NOMO-1 (cell line): ENCODE data around the gene REEP3.
"Not testable (repeated sequence)": the region's sequence is repeated elsewhere in the genome, so short reads cannot be mapped to it uniquely, and the experiment has no call there.

ENCODE experiments used
- DNase-seq, 2 experiments: peaks; one replicate each; lab custom pipeline; 2025; ENCODE audit not compliant: unreplicated experiment in 2 of 2; lab: John Stamatoyannopoulos, UW

Gene REEP3

DNA sequence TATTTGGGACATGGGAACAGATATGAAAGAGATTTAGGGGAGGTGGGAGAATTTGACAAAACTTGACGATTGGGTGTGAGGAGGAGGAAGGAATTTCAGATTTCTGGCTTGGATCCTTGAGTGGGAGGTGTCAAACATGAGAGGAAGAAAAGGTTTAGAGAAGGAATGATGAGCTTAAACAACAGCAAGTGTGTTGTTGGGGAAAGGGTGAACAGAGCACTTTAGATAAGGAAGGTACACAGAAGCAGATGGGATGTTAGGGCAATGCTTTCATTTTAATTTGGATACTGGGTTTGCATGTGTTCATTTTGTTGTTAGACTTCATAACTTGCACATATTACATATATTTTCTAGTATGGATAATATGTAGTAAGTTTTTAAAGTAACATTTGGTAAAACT lies 23.2 kb downstream of the REEP3 start:
- no peak for DNase-seq

DNA sequence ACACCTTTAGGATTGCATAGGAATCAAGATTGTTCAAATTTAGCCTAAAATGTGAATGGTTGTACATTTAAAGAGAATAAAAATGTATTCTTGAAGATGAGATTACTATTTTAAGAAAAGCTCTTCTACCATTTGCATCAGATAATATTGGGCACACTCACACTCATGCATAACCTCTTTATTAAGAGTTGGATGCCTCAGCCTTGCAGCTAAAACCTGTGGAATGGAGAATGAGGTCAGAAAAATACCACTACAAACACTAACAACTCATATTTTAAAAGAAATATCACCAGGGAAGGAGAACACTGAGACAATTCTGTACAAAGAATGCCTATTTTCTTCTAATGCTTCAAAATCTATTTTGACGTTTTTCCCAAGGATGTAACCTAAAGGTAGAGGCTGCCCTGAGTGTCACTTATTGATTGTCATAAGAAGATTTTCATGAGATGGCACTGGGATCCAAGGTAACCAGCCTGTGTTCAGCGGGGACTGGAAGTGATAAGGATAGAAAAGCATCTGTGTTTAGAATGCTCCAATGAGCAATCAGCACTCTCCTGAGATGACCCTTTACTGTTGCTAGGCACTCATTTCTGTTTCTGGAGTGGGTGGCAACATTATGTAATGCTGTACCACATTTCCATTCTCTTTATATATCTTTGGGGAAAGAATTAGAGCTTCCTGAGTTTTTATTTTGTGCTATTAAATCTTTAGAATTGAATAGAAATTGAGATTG lies 26.6 kb downstream of the REEP3 start:
- no peak for DNase-seq

DNA sequence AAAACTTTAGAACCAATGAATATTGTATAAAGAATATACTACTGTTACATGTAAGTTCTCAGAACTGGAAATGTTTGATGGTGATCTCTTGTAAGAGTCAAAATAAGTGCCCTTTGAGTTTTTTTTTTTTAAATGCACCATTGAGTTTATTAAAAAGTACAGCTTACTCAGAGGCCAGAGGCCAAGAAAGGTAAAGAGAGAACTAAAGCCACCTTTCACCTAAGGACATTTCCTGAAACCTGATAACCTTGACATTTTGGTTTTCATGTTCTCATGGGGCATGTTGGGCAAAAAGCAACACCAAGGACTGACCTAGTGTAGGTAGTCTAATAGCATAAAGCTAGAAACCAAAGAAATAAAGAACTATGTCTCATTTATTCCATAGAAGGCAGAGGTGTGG lies 27.7 kb downstream of the REEP3 start:
- DNase-seq, result no peak

DNA sequence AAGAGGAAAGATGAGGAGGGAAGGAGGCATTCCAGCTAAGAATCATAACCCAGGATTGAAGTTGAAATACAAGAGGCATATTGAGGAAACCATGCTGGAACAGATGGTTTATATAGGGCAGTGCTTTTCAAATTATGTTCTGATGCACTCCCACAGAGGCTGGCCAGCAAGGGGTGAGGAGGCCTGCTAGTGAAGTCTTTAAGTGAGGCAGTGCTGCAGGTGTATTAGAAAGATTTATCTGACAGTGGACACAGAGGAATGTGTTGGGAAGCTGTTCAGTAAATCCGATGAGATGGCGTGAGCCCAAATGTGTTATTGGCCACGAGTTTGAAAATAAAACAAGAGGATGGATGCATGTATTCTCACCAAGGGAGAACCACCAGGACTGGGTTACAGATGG lies 28.6 kb downstream of the REEP3 start:
- no peak for DNase-seq

DNA sequence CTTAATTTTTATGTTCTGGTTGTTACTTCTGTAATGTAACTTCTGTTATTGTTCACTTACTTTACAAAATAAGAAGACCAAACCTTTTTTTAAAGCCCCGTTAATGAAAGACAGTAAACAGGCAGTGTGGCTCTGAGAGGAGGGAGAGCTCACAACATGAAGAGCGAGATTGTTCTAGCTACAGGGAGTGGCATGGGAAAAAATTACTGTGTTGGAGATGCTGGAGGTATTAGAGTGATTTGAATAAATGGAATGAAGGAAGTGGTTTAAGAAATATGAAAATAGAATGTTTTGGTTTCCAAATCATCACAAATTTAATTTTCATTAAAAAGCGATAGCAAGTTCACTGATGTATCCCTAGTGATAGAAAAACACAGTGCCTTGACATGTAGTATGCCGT lies 31.8 kb downstream of the REEP3 start:
- no peak for DNase-seq

DNA sequence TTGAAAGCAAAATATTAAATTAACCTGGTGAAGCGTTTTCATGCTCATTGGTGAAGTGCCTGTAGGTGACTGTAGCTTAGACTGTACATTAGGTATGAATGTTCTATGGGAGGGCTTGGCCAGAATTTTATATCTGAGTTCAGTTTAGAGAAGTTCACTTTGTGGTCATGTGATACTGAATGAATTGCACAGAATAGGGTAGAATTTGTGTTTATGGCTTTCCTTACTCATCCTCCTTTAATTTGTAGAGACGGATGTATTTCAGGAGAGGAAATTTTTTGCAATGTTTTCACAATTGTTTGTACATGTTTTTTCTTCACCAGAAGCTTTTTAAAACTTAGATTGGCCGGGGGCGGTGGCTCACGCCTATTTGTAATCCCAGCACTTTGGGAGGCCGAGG lies 32.3 kb downstream of the REEP3 start:
- peak in 1 of 2 experiments; percentile 13 for DNase-seq

DNA sequence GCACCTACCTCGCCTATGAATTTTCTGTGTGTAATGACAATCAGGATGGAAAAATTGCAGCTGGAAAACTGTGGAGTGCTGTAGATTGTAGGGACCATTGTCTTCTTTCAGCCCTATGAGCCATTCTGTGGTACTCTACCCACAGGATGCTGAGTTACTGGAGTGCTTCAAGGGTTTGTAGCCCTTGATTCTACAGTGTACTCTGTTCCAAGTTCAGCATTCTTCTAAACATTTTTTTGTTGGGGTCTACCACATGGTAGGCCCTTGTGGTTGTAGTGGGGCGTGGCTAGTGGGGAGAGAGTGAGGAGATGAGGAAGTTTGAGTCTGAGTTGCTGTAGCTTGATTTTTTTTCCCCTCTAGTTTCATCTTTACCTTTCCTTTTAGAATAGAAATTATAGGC lies 33.5 kb downstream of the REEP3 start:
- peak; percentile 27 to 72 for DNase-seq

DNA sequence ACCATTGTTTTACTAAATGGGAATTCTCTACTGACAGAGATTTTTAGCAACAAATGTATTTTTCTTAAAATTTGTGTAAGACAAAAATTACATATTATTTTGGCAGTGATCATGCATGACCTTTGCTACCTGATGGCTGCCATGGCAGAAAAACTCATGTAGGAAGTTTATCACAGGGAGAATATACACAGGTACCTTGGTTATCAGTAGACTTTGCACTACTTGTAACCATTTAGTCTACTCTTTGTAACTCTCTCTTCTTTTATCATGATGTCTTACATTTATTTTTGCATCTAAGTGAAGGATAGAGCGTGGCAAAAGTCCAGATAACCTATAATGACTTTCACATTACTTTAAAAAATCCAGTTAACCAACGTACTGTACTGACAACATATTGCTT lies 34.1 kb downstream of the REEP3 start:
- DNase-seq, result no peak

DNA sequence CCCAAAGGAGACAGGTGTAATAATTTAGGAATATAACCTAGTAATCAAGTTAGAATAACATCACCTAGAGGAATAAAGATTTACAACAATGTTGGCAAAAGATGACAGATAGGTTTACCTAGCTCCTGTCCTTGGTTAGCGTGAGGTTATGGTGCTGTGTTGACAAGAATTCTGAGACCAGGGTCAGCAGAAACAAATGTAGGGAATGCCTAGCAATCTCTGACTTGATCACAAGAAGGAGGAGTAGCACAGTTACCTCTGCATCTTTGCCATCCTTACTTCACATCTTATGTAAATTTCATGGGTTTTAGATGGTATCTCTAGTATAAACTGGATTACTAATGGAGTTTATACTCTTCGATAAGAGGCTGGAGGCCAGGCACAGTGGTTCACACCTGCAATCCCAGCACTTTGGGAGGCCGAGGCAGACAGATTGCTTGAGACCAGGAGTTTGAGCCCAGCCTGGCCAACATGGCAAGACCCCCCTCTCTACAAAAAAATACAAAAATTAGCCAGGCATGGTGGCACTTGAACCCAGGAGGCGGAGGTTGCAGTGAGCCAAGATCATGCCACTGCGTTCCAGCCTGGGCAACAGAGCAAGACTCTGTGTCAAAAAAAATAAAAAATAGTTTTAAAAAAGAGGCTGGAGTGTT lies 37.1 kb downstream of the REEP3 start:
- no peak for DNase-seq

DNA sequence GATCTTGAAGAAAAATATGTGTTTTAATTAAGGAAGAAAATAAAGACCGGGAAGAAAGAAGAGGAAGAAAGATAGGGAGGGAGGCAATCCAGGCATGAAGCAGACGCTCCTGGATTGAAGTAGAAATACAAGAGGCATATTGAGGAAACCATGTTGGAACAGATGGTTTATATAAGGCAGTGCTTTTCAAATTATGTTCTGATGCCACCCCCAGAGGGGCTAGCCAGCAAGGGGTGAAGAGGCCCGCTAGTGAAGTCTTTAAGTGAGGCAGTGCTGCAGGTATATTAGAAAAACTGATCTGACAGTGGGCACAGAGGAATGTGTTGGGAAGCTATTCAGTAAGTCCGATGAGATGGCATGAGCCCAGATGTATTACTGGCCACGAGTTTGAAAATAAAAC lies 40.1 kb downstream of the REEP3 start:
- no peak for DNase-seq

DNA sequence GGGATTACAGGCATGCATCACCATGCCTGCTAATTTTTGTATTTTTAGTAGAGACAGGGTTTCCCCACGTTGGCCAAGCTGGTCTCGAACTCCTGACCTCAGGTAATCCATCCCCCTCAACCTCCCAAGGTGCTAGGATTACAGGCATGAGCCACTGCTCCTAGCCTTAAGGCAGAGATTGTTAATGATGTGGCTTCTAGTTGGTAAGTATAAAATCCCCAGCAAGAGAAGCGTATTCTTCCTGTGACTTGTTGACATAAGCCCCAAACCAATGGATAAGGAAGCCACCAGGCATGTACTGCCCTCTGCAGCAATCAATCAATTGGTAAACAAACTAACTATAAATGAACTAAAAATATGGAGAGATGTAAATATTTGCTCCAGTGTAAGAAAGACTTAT lies 41.2 kb downstream of the REEP3 start:
- DNase-seq, result no peak

DNA sequence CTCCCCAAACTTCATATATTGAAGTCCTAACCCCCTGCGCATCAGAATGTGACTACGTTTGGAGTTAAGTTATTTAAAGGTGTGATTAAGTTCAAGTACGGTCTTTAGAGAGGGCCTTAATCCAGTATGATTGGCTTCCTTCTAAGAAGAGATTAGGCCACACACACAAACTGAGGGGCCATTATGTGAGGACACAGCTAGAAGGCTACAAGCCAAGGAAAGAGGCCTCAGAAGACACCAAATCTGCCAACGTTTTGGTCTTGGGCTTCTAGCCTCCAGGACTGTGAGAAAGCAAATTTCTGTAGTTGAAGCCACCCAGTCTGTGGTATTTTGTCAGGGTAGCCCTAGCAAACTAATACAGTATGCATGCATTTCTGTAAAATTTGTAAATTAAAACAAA lies 41.7 kb downstream of the REEP3 start:
- no peak for DNase-seq

DNA sequence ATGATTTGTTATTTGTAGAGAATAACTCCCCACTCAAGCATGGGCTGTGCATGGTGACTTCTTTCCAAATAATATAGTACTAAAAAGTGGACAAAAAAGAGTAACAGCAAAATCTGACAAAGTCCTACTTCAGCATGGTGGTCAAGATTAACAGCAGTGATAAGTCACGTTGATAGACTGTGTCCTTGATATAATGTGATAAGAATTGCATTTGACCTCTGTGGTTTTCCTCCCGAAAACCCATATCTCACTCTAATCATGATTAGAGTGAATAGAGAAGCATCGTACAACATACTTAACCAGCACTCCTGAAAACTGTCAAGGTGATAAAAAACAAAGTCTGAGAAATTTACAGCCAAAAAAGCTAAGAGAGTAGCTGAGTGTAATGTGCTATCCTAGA lies 42.4 kb downstream of the REEP3 start:
- no peak for DNase-seq

DNA sequence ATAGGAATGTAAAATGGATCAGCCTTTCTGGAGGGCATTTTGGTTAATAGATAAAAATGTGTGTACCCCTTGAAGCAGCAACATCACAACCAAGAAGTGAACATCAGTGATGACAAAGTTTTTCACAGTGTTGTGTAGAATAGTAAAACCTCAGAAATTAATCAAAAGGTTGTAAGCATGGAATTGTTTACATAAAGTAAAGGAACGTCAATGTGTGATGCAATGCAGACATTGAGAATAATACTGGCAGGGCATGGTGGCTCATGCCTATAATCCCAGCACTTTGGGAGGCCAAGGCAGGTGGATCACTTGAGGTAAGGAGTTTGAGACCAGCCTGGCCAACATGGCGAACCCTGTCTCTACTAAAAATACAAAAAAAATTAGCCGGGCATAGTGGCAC lies 43.5 kb downstream of the REEP3 start:
- DNase-seq, result not testable (repeated sequence)

DNA sequence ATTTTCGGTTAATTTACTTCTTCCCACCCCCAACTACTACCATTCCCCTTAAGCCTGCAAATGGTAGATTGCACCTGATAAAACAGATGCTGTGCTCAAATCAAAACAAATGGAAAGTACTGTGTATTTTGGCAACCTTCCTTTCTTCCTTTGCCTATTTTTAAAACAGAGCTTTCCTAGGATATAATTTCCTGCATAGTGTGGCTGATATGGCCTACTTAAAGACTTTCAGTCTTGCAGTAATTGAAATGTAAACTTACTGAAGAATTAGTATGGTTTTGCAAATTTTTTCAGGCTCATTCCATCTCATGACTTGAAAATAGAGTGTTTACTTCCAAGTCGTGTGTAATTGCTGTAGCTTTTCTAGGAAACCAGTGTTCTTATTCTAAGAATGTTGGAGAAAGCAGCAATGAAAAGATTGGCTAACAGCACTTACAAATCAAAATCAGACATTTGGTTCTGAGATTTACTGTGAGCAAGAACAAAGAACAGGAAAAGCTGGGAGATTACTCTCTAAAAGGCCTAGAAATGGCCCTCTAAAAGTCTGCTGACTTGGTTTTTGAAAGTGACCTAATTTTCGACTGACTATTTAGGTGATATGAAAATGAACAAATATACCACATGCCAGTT lies 52.0 kb downstream of the REEP3 start:
- DNase-seq, result no peak

DNA sequence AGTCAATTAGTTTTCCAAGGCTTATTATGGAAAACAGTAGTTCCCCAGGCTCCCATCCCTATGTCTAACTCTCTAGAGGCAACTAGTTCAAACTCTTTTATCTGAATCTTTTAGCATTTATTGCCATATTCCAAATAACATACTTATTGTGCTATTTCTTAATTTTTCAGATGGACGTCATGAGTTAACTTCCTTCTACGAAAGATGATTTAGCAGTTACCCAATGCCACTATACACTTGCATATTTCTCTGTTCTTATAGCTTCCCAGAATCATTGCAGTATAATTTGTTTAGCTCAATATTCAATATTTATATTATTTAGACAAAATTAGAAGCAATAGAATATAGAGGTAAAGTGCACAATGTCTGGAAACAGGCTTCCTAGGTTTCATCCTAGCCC lies 52.8 kb downstream of the REEP3 start:
- DNase-seq, result peak in 1 of 2 experiments; percentile 56

DNA sequence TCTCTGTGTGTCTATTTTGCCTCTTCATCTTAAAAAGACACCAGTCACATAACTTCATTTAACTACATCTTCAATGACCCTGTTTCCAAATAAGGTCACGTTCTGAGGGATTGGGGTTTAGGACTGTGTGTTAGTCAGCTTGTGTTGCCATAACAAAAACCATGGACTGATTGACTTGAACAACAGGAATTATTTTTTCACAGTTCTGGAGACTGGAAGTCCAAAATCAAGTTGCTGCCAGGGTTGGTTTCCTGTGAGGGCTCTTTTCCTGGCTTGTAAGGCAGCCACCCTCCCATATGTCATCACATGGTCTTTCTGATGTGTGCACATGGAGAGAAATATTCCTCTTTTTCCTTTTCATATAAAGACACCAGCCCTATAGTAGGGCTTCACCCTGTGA lies 55.3 kb downstream of the REEP3 start:
- DNase-seq, result no peak

DNA sequence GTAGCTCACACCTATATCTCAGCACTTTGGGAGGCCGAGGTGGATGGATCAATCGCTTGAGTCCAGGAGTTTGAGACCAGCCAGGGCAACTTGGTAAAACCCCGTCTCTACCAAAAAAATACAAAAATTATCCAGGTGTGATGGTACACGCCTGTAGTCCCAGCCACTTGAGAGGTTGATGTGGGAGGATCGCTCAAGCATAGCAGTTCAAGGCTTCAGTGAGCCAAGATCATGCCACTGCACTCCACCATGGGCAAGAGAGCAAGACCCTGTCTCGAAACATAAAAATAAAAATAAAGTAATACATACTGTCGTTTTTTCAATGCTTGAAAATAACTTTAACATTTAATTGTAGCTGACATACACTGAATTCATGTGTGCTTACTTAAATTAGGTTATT lies 57.3 kb downstream of the REEP3 start:
- no peak for DNase-seq

DNA sequence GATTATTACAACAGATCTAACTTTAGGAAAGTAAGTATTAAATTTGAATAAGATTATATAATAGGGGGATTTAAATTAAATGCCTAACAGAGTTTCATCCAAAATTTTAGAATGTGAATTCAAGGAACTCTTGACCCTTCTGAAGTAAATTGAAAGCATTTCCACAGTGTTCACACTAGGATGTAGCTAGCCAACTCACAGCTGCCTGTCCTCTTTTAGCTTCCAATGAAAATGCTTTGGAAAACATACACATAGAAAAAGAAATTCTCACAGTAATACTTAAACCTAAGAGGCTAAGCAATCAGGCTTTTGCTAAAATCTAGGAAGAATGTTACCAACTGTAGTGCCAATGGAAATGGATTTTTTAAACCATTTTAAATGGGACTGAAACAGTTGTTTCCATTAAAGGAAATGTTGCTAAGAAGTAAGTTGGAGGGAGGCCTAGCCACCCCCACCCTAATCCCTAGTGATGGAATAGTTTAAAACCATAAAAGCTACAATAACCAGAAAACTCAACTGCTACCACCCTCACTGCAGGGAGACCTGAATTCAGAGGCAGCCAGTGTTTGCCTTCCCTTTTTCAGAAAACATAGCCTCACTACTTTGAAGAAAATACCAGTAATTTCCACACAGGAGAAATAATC lies 58.3 kb downstream of the REEP3 start:
- DNase-seq, result no peak

DNA sequence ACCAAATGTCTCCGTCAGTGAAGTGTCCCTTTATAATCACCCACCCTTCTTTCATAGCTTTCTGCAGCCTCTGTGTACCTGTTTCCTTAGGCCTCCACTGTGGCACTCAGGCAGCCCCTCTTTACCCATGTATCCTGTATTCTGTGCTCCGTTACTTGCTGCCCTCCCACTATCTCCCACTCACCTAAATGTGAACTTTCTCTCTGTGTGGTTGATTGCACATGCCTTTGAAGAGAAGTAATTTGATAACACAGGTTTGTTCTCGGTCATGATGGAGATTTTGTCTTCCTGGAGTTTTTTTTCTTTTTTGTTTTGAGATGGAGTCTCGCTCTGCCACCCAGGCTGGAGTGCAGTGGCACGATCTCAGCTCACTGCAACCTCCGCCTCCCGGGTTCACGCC lies 61.5 kb downstream of the REEP3 start:
- DNase-seq, result no peak

DNA sequence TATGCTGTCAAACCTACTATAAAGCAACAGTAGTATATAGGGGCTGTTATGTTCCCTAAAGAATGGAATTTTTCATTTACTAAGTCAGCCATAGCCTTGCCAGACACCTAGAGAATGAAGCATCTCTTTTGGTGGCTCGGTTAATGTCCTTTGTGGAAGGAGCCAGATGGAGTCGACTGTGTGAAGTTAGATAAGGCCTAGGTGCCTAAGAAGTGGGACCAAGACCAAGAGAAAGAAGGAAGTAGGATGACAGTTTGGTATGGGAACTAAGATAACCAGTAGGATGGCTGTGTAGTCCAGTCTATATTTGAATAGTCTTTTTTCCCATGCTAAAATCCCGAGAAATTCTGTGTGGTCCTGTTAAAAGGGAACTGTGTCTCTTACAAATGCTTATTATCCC lies 62.2 kb downstream of the REEP3 start:
- no peak for DNase-seq
